NCI-H748 treated with DMSO at 0.1 percent for 48 hours (cell line): Measurements from ENCODE around the gene CEP19.
A peak's percentile ranks its signal among the peaks of the same experiment; 100 is the strongest.
"Not testable (repeated sequence)": the region's sequence is repeated elsewhere in the genome, so short reads cannot be mapped to it uniquely, and the experiment has no call there.

Experiments
- DNase-seq: peaks from one replicate; lab custom pipeline; 2025; lab: John Stamatoyannopoulos, UW

CEP19 gene

GRCh38 chr3:196711838-196712513 is at the start of gene CEP19, which contains the start of gene PIGX:
CEP19 (minus strand) TSS chr3:196712250; CDS start chr3:196708657, 3,593 bp downstream.
PIGX (plus strand) TSS chr3:196712377.
- peak; percentile 58 for DNase-seq

GRCh38 chr3:196757876-196758739 is 46.1 kb upstream of the CEP19 start:
- no peak for DNase-seq

GRCh38 chr3:196756732-196757131 is 44.7 kb upstream of the CEP19 start:
- no peak for DNase-seq

GRCh38 chr3:196754091-196754981 is 42.3 kb upstream of the CEP19 start:
- no peak for DNase-seq

- DNase-seq = no peak
Observed at GRCh38 chr3:196753201-196753600, 41.2 kb upstream of the CEP19 start.

- no peak for DNase-seq
Observed at GRCh38 chr3:196749125-196749524, 37.1 kb upstream of the CEP19 start.

GRCh38 chr3:196743569-196743968 is 31.5 kb upstream of the CEP19 start:
- DNase-seq = not testable (repeated sequence)

GRCh38 chr3:196741249-196741889 is 29.3 kb upstream of the CEP19 start:
- DNase-seq = no peak

GRCh38 chr3:196740481-196741248 is 28.6 kb upstream of the CEP19 start:
- DNase-seq = peak; percentile 19

GRCh38 chr3:196739671-196740480 is 27.8 kb upstream of the CEP19 start, which contains the start of gene PAK2:
PAK2 (plus strand) TSS chr3:196739857; CDS start chr3:196782647, 42,790 bp downstream.
- peak; percentile 69 for DNase-seq

GRCh38 chr3:196737655-196738054 is 25.6 kb upstream of the CEP19 start:
- no peak for DNase-seq

GRCh38 chr3:196736670-196737374 is 24.8 kb upstream of the CEP19 start:
- no peak for DNase-seq

GRCh38 chr3:196735751-196736150 is 23.7 kb upstream of the CEP19 start:
- no peak for DNase-seq

- no peak for DNase-seq
Observed at GRCh38 chr3:196726788-196727675, 15.0 kb upstream of the CEP19 start.

GRCh38 chr3:196721097-196721496 is 9.0 kb upstream of the CEP19 start:
- DNase-seq = no peak

- not testable (repeated sequence) for DNase-seq
Observed at GRCh38 chr3:196717162-196717561, 5.1 kb upstream of the CEP19 start.

GRCh38 chr3:196712514-196713413 is 714 bp upstream of the CEP19 start:
- DNase-seq = no peak
